HepG2 (cell line): Measurements from ENCODE around the gene UQCRC2. TPM values are rescaled to one million over a fixed set of nuclear protein-coding genes. Genes with fewer than 3 reads are reported as not detected.
A peak's percentile ranks its signal among the peaks of the same experiment; 100 is the strongest.

ENCODE experiments used
- AKNA ChIP-seq: sonication (generic); formaldehyde crosslinking; IDR thresholded peaks from 2 replicates; pipeline ENCODE4 v1.4.0; 2020; ENCODE audit warnings: missing genetic modification reagents, borderline replicate concordance
- ARID3A ChIP-seq: IDR thresholded peaks from 2 replicates; pipeline ENCODE4 v1.6.1; 2012; ENCODE audit warnings: low read depth, low read length, improper control_type of control experiment
- DBP ChIP-seq: sonication (generic); formaldehyde crosslinking; IDR thresholded peaks from 2 replicates; pipeline ENCODE4 v1.4.0; 2020; ENCODE audit warnings: missing genetic modification reagents; ENCODE audit errors: not compliant biosample characterization
- HNF4A ChIP-seq: sonication (generic); formaldehyde crosslinking; IDR thresholded peaks from 2 replicates; pipeline ENCODE4 v1.4.0; 2020; ENCODE audit warnings: missing genetic modification reagents
- ISL2 ChIP-seq: sonication (generic); formaldehyde crosslinking; IDR thresholded peaks from 2 replicates; pipeline ENCODE4 v1.5.0; 2020; ENCODE audit warnings: missing genetic modification reagents
- KLF16 ChIP-seq, 2 experiments: sonication (generic) in 1 of 2; formaldehyde crosslinking in 1 of 2; IDR thresholded peaks; 2 replicates each; pipeline versions ENCODE4 v1.6.1 to v1.8.0; 2016 to 2023; ENCODE audit warnings: missing genetic modification reagents in 2 of 2, missing compliant biosample characterization in 1 of 2
- KMT2B ChIP-seq: IDR thresholded peaks from 2 replicates; pipeline ENCODE4 v1.6.1; 2016; ENCODE audit warnings: missing genetic modification reagents, missing compliant biosample characterization
- MED8 ChIP-seq: sonication (generic); formaldehyde crosslinking; IDR thresholded peaks from 2 replicates; pipeline ENCODE4 v1.8.1; 2023; ENCODE audit warnings: mild to moderate bottlenecking, missing genetic modification reagents; ENCODE audit not compliant: insufficient replicate concordance
- SAP130 ChIP-seq: IDR thresholded peaks from 2 replicates; pipeline ENCODE4 v1.6.1; 2016; ENCODE audit warnings: low read depth
- SOX13 ChIP-seq, 3 experiments: fragments of 450-650 bp in 1 of 3; sonication (generic) in 1 of 3; formaldehyde crosslinking in 1 of 3; IDR thresholded peaks in 2 of 3; conservative IDR thresholded peaks in 1 of 3; 2 replicates each; pipeline versions ENCODE4 v1.5.0 to v1.6.1; 2016 to 2020; ENCODE audit warnings: antibody characterized with exemption in 1 of 3, mild to moderate bottlenecking in 1 of 3, missing compliant biosample characterization in 1 of 3, missing genetic modification reagents in 1 of 3, moderate library complexity in 1 of 3
- SOX5 ChIP-seq: IDR thresholded peaks from 2 replicates; pipeline ENCODE4 v1.6.1; 2016; ENCODE audit warnings: borderline replicate concordance
- SP140L ChIP-seq: sonication (generic); formaldehyde crosslinking; IDR thresholded peaks from 2 replicates; pipeline ENCODE4 v1.4.0; 2020; ENCODE audit warnings: missing genetic modification reagents, borderline replicate concordance
- ZBTB42 ChIP-seq: sonication (generic); formaldehyde crosslinking; IDR thresholded peaks from 2 replicates; pipeline ENCODE4 v1.5.0; 2020; ENCODE audit warnings: mild to moderate bottlenecking, missing genetic modification reagents
- ZNF350 ChIP-seq: sonication (generic); formaldehyde crosslinking; IDR thresholded peaks from 2 replicates; pipeline ENCODE4 v1.4.0; 2020; ENCODE audit warnings: mild to moderate bottlenecking, low read depth, missing genetic modification reagents, borderline replicate concordance
- ZNF503 ChIP-seq: sonication (generic); formaldehyde crosslinking; IDR thresholded peaks from 2 replicates; pipeline ENCODE4 v1.4.0; 2020; ENCODE audit warnings: missing genetic modification reagents
- ZNF564 ChIP-seq: sonication (generic); formaldehyde crosslinking; IDR thresholded peaks from 2 replicates; pipeline ENCODE4 v1.8.1; 2023; ENCODE audit warnings: mild to moderate bottlenecking, missing genetic modification reagents
- ZNF616 ChIP-seq: sonication (generic); formaldehyde crosslinking; IDR thresholded peaks from 2 replicates; pipeline ENCODE4 v1.5.0; 2020; ENCODE audit warnings: low read depth, mild to moderate bottlenecking, missing genetic modification reagents
- ZSCAN21 ChIP-seq: sonication (generic); formaldehyde crosslinking; IDR thresholded peaks from 2 replicates; pipeline ENCODE4 v1.8.0; 2022; ENCODE audit warnings: mild to moderate bottlenecking, missing genetic modification reagents, moderate library complexity, borderline replicate concordance
- polyA plus RNA-seq, 8 experiments: library from polyadenylated mRNA; depleted of rRNA in 3 of 8; stranded (reverse) in 7 of 8; unstranded in 1 of 8; fragments of >200 nt; fragmentation: Illumina TruSeq in 4 of 8; extraction: Trizol in 4 of 8; gene quantifications; 2 replicates each; pipeline versions ENCODE4 v1.2.1 to v1.2.3, GENCODE V29; 2011 to 2016; ENCODE audit warnings: low read depth in 4 of 8, missing spikeins in 1 of 8, mixed read lengths in 1 of 8; ENCODE audit not compliant: insufficient read depth in 1 of 8
- total RNA-seq, 5 experiments: library from RNA; depleted of rRNA; stranded (reverse); fragments of >200 nt; fragmentation: Illumina TruSeq; extraction: Trizol; gene quantifications; 2 replicates each; pipeline ENCODE4 v1.2.3, GENCODE V29; 2016; ENCODE audit warnings: low read depth in 1 of 5

Gene UQCRC2
- total and polyA plus RNA-seq, 2 of the 13 experiments (the other 11 are each of a cell fraction or from before 2014, with no cell fraction given): 442 to 536 TPM

GRCh38 chr16:22030087-22030812 lies 77.1 kb downstream of the UQCRC2 start (continued):
- TF ChIP-seq ZNF350 (CRISPR knock-in tag) (no peak), DBP (no peak), SOX13 (IDR thresholded peaks at IDR 0.05) (no peak), SOX13 (CRISPR knock-in tag; conservative IDR thresholded peaks at IDR 0.05 in 1 of 2, IDR thresholded peaks at IDR 0.05 in 1 of 2) (0 out of 4 replicates have a peak, but pooled peaks of 1 of the 2 experiments have one; percentile 43), SOX5 (peak; percentile 35; the same call in 1 of the 2 replicates), ARID3A (peak; percentile 31; the same call in 1 of the 2 replicates), ZNF564 (no peak), ZNF503 (0 out of 2 replicates have a peak, but pooled peaks have one; percentile 3), KMT2B (peak; percentile 44), ZBTB42 (0 out of 2 replicates have a peak, but pooled peaks have one; percentile 11), SP140L (CRISPR knock-in tag) (0 out of 2 replicates have a peak, but pooled peaks have one; percentile 24), ZSCAN21 (CRISPR knock-in tag) (peak; percentile 76; the same call in 1 of the 2 replicates), AKNA (CRISPR knock-in tag) (no peak), HNF4A (CRISPR knock-in tag) (peak; percentile 42), MED8 (CRISPR knock-in tag) (no peak), SAP130 (CRISPR knock-in tag) (0 out of 2 replicates have a peak, but pooled peaks have one; percentile 12), ISL2 (CRISPR knock-in tag) (peak; percentile 56; the same call in 1 of the 2 replicates), ZNF616 (CRISPR knock-in tag) (no peak), KLF16 (CRISPR knock-in tag; IDR thresholded peaks at IDR 0.05) (0 out of 4 replicates have a peak, but pooled peaks of 1 of the 2 experiments have one; percentile 42)
